Smooth muscle cell (in vitro differentiated cells): Measurements from ENCODE around the gene METAP2. TPM values are rescaled to one million over a fixed set of nuclear protein-coding genes. Genes with fewer than 3 reads are reported as not detected.

Experiments
- DNase-seq: peaks from one replicate; lab custom pipeline; 2025; ENCODE audit not compliant: unreplicated experiment; lab: John Stamatoyannopoulos, UW
- H2AFZ ChIP-seq: fragments of 200-600 bp; sonication (generic); 2 replicates; pipeline ENCODE4 v1.6.0; 2016; ENCODE audit warnings: antibody characterized with exemption, low read depth, mild to moderate bottlenecking
- H3F3A ChIP-seq: fragments of 200-600 bp; sonication (generic); 2 replicates; pipeline ENCODE4 v1.6.0; 2017; ENCODE audit warnings: antibody characterized with exemption, low read depth
- H3K27ac ChIP-seq: fragments of 200-600 bp; sonication (generic); 2 replicates; pipeline ENCODE4 v1.5.1; 2016; ENCODE audit warnings: low read depth, mild to moderate bottlenecking
- H3K27me3 ChIP-seq: fragments of 200-600 bp; sonication (generic); 2 replicates; pipeline ENCODE4 v1.6.1; 2016; ENCODE audit warnings: low read depth, mild to moderate bottlenecking
- H3K36me3 ChIP-seq: fragments of 200-600 bp; sonication (generic); 2 replicates; pipeline ENCODE4 v1.5.1; 2016; ENCODE audit warnings: low read depth
- H3K4me1 ChIP-seq: fragments of 200-600 bp; sonication (generic); 2 replicates; pipeline ENCODE4 v1.5.1; 2016; ENCODE audit warnings: low read depth
- H3K4me2 ChIP-seq: fragments of 200-600 bp; sonication (generic); 2 replicates; pipeline ENCODE4 v1.6.0; 2016; ENCODE audit warnings: mild to moderate bottlenecking
- H3K4me3 ChIP-seq: fragments of 200-600 bp; sonication (generic); 2 replicates; pipeline ENCODE4 v1.5.1; 2016; ENCODE audit warnings: mild to moderate bottlenecking
- H3K79me2 ChIP-seq: fragments of 200-600 bp; sonication (generic); 2 replicates; pipeline ENCODE4 v1.6.0; 2016; ENCODE audit warnings: low read depth, mild to moderate bottlenecking
- H3K9ac ChIP-seq: fragments of 200-600 bp; sonication (generic); 2 replicates; pipeline ENCODE4 v1.6.0; 2016; ENCODE audit warnings: low read depth
- H3K9me3 ChIP-seq: fragments of 200-600 bp; sonication (generic); replicated peaks from 2 replicates; pipeline ENCODE4 v1.5.1; 2016; ENCODE audit warnings: low read depth
- H4K20me1 ChIP-seq: fragments of 200-600 bp; sonication (generic); 2 replicates; pipeline ENCODE4 v1.6.0; 2016; ENCODE audit warnings: low read depth
- WGBS: methylation state at CpG from one replicate; pipeline ENCODE4 v1.1.7; 2016; ENCODE audit warnings: low lambda C conversion rate; 5-methylcytosine and 5-hydroxymethylcytosine counted together
- polyA plus RNA-seq: library from polyadenylated mRNA; unstranded; fragments of >200 nt; fragmentation: Nextera tagmentation; extraction: Ambion mirVana; gene quantifications from 2 replicates; pipeline ENCODE4 v1.2.1, GENCODE V29; 2016
- total RNA-seq: library from RNA; depleted of rRNA; stranded (reverse); fragments of >200 nt; gene quantifications from 2 replicates; pipeline ENCODE4 v1.2.3, GENCODE V29; 2014
- TF ChIP-seq, protein P1 (sequence below): fragments of 200-600 bp; sonication (generic); IDR thresholded peaks from 2 replicates; pipeline ENCODE4 v1.5.1; 2017; ENCODE audit warnings: borderline replicate concordance, mild to moderate bottlenecking, antibody characterized with exemption; ENCODE audit not compliant: insufficient read depth, poor library complexity, severe bottlenecking

METAP2 gene
- total and polyA plus RNA-seq, 2 experiments from 2014 or later = 39.2 to 54.8 TPM

DNA sequence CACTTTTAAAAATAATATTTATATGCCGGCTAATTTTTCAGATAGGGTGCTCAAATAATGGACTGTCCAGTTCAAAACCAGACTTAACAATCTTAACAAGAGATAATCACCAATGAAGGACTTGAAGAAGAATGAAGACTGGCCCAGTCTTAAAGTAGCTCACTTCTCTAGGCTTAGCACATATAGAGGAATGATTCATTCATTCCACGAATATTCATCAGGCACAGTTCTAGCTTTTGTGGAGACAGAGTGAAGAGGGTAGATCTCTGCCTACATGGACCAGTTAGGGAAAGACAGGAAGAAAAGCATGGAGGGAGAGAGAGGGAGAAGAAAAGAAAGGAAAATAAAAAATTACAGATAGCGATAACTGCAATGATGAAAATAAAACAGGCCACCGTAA lies 42.8 kb upstream of the METAP2 start:
- Histone ChIP-seq H3K4me1 (no peaks in the 10 kb centered on the region), H4K20me1 (no peaks in the 10 kb centered on the region), H3K27me3 (no peaks in the 10 kb centered on the region), H3F3A (no peaks in the 10 kb centered on the region), H3K36me3 (no peaks in the 10 kb centered on the region), H2AFZ (no peak overlapping the region), H3K27ac (no peak overlapping the region), H3K4me2 (no peak overlapping the region), H3K9ac (no peak overlapping the region), H3K79me2 (no peaks in the 10 kb centered on the region), H3K4me3 (no peak overlapping the region), H3K9me3 (no peaks in the 10 kb centered on the region)
- TF ChIP-seq, protein P1, sequence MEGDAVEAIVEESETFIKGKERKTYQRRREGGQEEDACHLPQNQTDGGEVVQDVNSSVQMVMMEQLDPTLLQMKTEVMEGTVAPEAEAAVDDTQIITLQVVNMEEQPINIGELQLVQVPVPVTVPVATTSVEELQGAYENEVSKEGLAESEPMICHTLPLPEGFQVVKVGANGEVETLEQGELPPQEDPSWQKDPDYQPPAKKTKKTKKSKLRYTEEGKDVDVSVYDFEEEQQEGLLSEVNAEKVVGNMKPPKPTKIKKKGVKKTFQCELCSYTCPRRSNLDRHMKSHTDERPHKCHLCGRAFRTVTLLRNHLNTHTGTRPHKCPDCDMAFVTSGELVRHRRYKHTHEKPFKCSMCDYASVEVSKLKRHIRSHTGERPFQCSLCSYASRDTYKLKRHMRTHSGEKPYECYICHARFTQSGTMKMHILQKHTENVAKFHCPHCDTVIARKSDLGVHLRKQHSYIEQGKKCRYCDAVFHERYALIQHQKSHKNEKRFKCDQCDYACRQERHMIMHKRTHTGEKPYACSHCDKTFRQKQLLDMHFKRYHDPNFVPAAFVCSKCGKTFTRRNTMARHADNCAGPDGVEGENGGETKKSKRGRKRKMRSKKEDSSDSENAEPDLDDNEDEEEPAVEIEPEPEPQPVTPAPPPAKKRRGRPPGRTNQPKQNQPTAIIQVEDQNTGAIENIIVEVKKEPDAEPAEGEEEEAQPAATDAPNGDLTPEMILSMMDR = no peak
- WGBS = 89% methylated on average over 4 of the region's 4 CpGs
- no peak for DNase-seq

DNA sequence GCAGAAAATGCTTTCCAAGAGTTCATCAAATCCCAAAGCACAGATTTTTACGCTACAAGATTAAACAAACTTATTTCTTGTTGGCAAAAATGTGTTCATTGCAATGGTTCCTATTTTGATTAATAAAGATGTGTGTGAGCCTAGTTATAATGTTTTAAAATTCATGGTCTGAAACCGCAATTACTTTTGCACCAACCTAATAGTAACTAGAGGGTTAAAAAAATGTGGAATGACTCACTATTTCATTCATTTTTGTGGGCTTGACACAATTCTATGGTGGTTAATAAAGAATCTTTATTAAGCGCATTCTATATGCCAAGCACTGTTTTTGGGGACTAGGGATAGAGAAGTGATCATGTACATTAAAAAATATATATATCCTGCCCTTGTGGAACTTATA lies 38.6 kb upstream of the METAP2 start:
- H3K9me3 ChIP-seq = no peaks in the 10 kb centered on the region
- H3K9ac ChIP-seq = no peak overlapping the region
- TF ChIP-seq, protein P1 = no peak
- H3F3A ChIP-seq = no peaks in the 10 kb centered on the region
- H3K79me2 ChIP-seq = no peaks in the 10 kb centered on the region
- no peaks in the 10 kb centered on the region for H3K36me3 ChIP-seq
- DNase-seq = no peak
- H3K4me2 ChIP-seq = no peak overlapping the region
- no peaks in the 10 kb centered on the region for H3K27me3 ChIP-seq
- no peak overlapping the region for H3K27ac ChIP-seq
- no peak overlapping the region for H2AFZ ChIP-seq
- no peak overlapping the region for H3K4me3 ChIP-seq
- H4K20me1 ChIP-seq = no peaks in the 10 kb centered on the region
- no peaks in the 10 kb centered on the region for H3K4me1 ChIP-seq
- 81% methylated on average over 3 of the region's 3 CpGs for WGBS

DNA sequence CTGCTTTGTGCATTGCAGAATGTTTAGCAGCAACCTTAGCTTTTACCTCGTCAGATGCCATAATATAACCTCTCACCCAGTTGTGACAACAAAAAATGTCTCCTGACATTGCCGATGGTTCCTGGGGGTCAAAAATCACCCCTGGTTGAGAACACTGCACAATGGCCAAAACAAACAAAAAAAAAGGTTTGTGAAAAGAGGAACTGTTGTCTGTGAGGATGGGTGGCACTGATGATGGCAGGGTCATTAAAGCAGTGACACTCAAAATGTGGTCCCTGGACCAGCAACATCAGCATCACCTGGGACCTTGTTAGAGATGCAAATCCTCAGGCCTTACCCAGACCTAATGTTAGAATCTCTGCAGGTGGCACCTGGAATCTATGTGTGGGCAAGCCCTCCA lies 36.4 kb upstream of the METAP2 start:
- Histone ChIP-seq H2AFZ (no peak overlapping the region), H3K27ac (no peak overlapping the region)

More for the DNA sequence above, 36.4 kb upstream of the METAP2 start:
- Histone ChIP-seq H3K4me2 (no peak overlapping the region), H4K20me1 (no peaks in the 10 kb centered on the region), H3F3A (no peaks in the 10 kb centered on the region), H3K79me2 (no peaks in the 10 kb centered on the region), H3K4me3 (no peak overlapping the region), H3K36me3 (no peaks in the 10 kb centered on the region), H3K9ac (no peak overlapping the region), H3K9me3 (no peaks in the 10 kb centered on the region), H3K27me3 (no peaks in the 10 kb centered on the region), H3K4me1 (no peaks in the 10 kb centered on the region)
- DNase-seq = no peak
- TF ChIP-seq, protein P1 = no peak
- WGBS = 98% methylated on average over 2 of the region's 2 CpGs
